Loucy (cell line): ENCODE measurements around the gene LAMP2.

ENCODE experiments used
- H2AFZ ChIP-seq: fragments of 200-600 bp; sonication (generic); 2 replicates; pipeline ENCODE4 v1.6.0; 2016; ENCODE audit warnings: antibody characterized with exemption, mild to moderate bottlenecking, low read length, moderate library complexity
- H3F3A ChIP-seq: fragments of 200-600 bp; 2 replicates; pipeline ENCODE4 v1.6.0; 2016; ENCODE audit warnings: antibody characterized with exemption, low read depth, mild to moderate bottlenecking
- H3K27me3 ChIP-seq: fragments of 200-600 bp; sonication (generic); 2 replicates; pipeline ENCODE4 v1.6.1; 2014; ENCODE audit warnings: low read length, mild to moderate bottlenecking; ENCODE audit not compliant: insufficient read depth, poor library complexity, severe bottlenecking
- H3K36me3 ChIP-seq: fragments of 200-600 bp; sonication (generic); 2 replicates; pipeline ENCODE4 v1.6.1; 2016; ENCODE audit warnings: low read length; ENCODE audit not compliant: insufficient read depth
- H3K4me1 ChIP-seq: fragments of 200-600 bp; sonication (generic); 2 replicates; pipeline ENCODE4 v1.5.1; 2014; ENCODE audit warnings: low read length, mild to moderate bottlenecking; ENCODE audit not compliant: insufficient read depth, poor library complexity, severe bottlenecking
- H3K4me2 ChIP-seq: fragments of 200-600 bp; sonication (generic); 2 replicates; pipeline ENCODE4 v1.6.0; 2014; ENCODE audit warnings: antibody characterized with exemption, low read length, low read depth, mild to moderate bottlenecking; ENCODE audit not compliant: poor library complexity, severe bottlenecking
- H3K4me3 ChIP-seq: fragments of 200-600 bp; sonication (generic); 2 replicates; pipeline ENCODE4 v1.5.1; 2014; ENCODE audit warnings: low read length, mild to moderate bottlenecking, mixed read lengths; ENCODE audit not compliant: poor library complexity, severe bottlenecking
- H3K79me2 ChIP-seq: fragments of 200-600 bp; sonication (generic); 2 replicates; pipeline ENCODE4 v1.6.1; 2014; ENCODE audit warnings: low read length; ENCODE audit not compliant: insufficient read depth
- H3K9ac ChIP-seq: fragments of 200-600 bp; sonication (generic); 2 replicates; pipeline ENCODE4 v1.6.0; 2014; ENCODE audit warnings: mild to moderate bottlenecking, low read depth, low read length, moderate library complexity; ENCODE audit not compliant: poor library complexity, severe bottlenecking
- H3K9me2 ChIP-seq: fragments of 200-600 bp; sonication (generic); replicated peaks from 2 replicates; pipeline ENCODE4 v1.6.1; 2016; ENCODE audit warnings: low read depth, low read length, mixed read lengths
- H3K9me3 ChIP-seq: fragments of 200-600 bp; sonication (generic); 2 replicates; pipeline ENCODE4 v1.6.1; 2014; ENCODE audit warnings: mild to moderate bottlenecking, antibody characterized with exemption, low read length, low read depth; ENCODE audit not compliant: insufficient read depth
- H4K20me1 ChIP-seq: fragments of 200-600 bp; sonication (generic); 2 replicates; pipeline ENCODE4 v1.6.0; 2014; ENCODE audit warnings: antibody characterized with exemption, low read length, mild to moderate bottlenecking; ENCODE audit not compliant: insufficient read depth, poor library complexity, severe bottlenecking
- CTCF ChIP-seq: fragments of 200-600 bp; sonication (generic); conservative IDR thresholded peaks from 2 replicates; pipeline ENCODE4 v1.5.1; 2014; ENCODE audit warnings: mild to moderate bottlenecking, antibody characterized with exemption, low read length
- EZH2phosphoT487 ChIP-seq: fragments of 200-600 bp; IDR thresholded peaks from 2 replicates; pipeline ENCODE4 v1.6.1; 2018; ENCODE audit warnings: antibody characterized with exemption, mild to moderate bottlenecking, moderate library complexity, borderline replicate concordance

LAMP2 gene

GRCh38 chrX:120450163-120450562, 18.9 kb downstream of the LAMP2 start:
- no peaks in the 10 kb centered on the region for H3K9me2 ChIP-seq
- no peaks in the 10 kb centered on the region for H3K9me3 ChIP-seq
- H3K9ac ChIP-seq, result no peak overlapping the region
- H3K79me2 ChIP-seq, result peaks cover 30% of the 10 kb centered on the region
- no peaks in the 10 kb centered on the region for H3K27me3 ChIP-seq
- peaks cover 3% of the 10 kb centered on the region for H4K20me1 ChIP-seq
- no peak overlapping the region for H3K4me2 ChIP-seq
- H3K4me1 ChIP-seq, result peaks cover 23% of the 10 kb centered on the region
- no peak overlapping the region for H3K4me3 ChIP-seq
- H2AFZ ChIP-seq, result no peak overlapping the region
- H3F3A ChIP-seq, result no peaks in the 10 kb centered on the region
- H3K36me3 ChIP-seq, result peaks cover 58% of the 10 kb centered on the region
- TF ChIP-seq CTCF (peak; percentile 59), EZH2phosphoT487 (no peak)

- no peak overlapping the region for H2AFZ ChIP-seq
- peaks cover 3% of the 10 kb centered on the region for H4K20me1 ChIP-seq
- no peak overlapping the region for H3K9ac ChIP-seq
- H3K36me3 ChIP-seq, result peaks cover 80% of the 10 kb centered on the region
- TF ChIP-seq CTCF (no peak), EZH2phosphoT487 (no peak)
- H3K4me1 ChIP-seq, result no peaks in the 10 kb centered on the region
- no peaks in the 10 kb centered on the region for H3K9me2 ChIP-seq
- peaks cover 11% of the 10 kb centered on the region for H3K79me2 ChIP-seq
- no peak overlapping the region for H3K4me2 ChIP-seq
- no peaks in the 10 kb centered on the region for H3K27me3 ChIP-seq
- no peak overlapping the region for H3K4me3 ChIP-seq
- H3F3A ChIP-seq, result no peaks in the 10 kb centered on the region
- H3K9me3 ChIP-seq, result no peaks in the 10 kb centered on the region
Observed at GRCh38 chrX:120446498-120446897, 22.6 kb downstream of the LAMP2 start.

GRCh38 chrX:120439921-120440320, 29.2 kb downstream of the LAMP2 start:
- H3K4me2 ChIP-seq, result no peak overlapping the region
- TF ChIP-seq CTCF (no peak), EZH2phosphoT487 (no peak)

More at GRCh38 chrX:120439921-120440320, 29.2 kb downstream of the LAMP2 start:
- Histone ChIP-seq H3K27me3 (no peaks in the 10 kb centered on the region), H3F3A (no peaks in the 10 kb centered on the region), H4K20me1 (no peaks in the 10 kb centered on the region), H3K9me2 (no peaks in the 10 kb centered on the region), H3K36me3 (peaks cover 76% of the 10 kb centered on the region; the same call in 1 of the 2 replicates), H3K9ac (no peak overlapping the region), H3K4me3 (no peak overlapping the region), H3K79me2 (no peaks in the 10 kb centered on the region), H3K4me1 (no peaks in the 10 kb centered on the region), H2AFZ (no peak overlapping the region), H3K9me3 (no peaks in the 10 kb centered on the region)
